Activated CD8-positive, alpha-beta memory T cell treated with anti-CD3 and anti-CD28 coated beads for 4 hours (primary cell): ENCODE data around the gene BCL2A1.
"Not testable (repeated sequence)": the region's sequence is repeated elsewhere in the genome, so short reads cannot be mapped to it uniquely, and the experiment has no call there.

Experiments used
- DNase-seq, 2 donors: peaks; one replicate each; pipeline ENCODE4 v3.0.0-alpha.2; 2020; ENCODE audit warnings: low read depth in 2 of 2

BCL2A1 gene

GRCh38 chr15:79970624-79971434 lies at the start of gene BCL2A1:
Gene BCL2A1, minus strand, starts transcription at chr15:79971196. Its CDS starts 77 bp downstream, at chr15:79971119.
- peak; percentile 33 to 52 for DNase-seq

GRCh38 chr15:80020731-80021130 lies 49.7 kb upstream of the BCL2A1 start:
- DNase-seq = no peak

- DNase-seq = not testable (repeated sequence)
Observed at GRCh38 chr15:80020149-80020548, 49.2 kb upstream of the BCL2A1 start.

DNA sequence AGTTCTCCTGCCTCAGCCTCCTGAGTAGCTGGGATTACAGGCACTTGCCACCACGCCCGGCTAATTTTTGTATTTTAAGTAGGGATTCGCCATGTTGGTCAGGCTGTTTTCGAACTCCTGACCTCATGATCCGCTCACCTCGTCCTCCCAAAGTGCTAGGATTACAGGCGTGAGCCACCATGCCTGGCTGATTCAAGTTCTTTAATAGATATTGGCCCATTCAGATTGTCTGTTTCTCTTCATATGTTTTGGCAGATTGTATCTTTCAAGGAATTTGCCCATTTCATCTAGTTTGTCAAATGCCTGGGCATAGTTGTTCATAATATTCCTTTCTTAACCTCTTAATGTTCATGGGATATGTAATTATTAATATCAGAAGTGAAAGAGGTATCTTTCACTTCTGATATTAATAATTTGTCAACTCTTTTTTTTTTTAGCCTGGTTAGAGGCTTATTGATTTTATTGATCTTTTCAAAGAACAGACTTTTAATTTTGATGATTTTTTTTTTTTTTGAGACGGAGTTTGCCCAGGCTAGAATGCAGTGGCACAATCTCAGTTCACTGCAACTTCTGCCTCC lies 48.3 kb upstream of the BCL2A1 start:
- no peak for DNase-seq

GRCh38 chr15:80017139-80017538 lies 46.1 kb upstream of the BCL2A1 start:
- DNase-seq = not testable (repeated sequence)

DNA sequence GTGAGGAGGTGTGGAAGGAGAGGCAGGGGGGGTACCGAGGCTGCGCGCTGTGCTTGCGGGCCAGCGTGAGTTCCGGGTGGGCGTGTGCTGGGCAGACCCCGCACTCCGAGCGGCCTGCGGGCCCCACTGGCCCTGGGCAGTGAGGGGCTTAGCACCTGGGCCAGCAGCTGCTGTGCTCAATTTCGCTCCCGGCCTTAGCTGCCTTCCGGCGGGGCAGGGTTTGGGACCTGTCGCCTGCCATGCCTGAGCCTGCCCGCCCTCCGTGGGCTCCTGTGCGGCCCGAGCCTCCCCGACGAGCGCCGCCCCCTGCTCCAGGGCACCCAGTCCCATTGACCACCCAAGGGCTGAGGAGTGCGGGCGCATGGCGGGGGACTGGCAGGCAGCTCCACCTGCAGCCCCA lies 45.5 kb upstream of the BCL2A1 start:
- not testable (repeated sequence) for DNase-seq

- no peak for DNase-seq
Observed at GRCh38 chr15:80015156-80015555, 44.2 kb upstream of the BCL2A1 start.

- not testable (repeated sequence) for DNase-seq
Observed at GRCh38 chr15:80014186-80014585, 43.2 kb upstream of the BCL2A1 start.

GRCh38 chr15:80012060-80012726 lies 41.2 kb upstream of the BCL2A1 start:
- no peak for DNase-seq

DNA sequence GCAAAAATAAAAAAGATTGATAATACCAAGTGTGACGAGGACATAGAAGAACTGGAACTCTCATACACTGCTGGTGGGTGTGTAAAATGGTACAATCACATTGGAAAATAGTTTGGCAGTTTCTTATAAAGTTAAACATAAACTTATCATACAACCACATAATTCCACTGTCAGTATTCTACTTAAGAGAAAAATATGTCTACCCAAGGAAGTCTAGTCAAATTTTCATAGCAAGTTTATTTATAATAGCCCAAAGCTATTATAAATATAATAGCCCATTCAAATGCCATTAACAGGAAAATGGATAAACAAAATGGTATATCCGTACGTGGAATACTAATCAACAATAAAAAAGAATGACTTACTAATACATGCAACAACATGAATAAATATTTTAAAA lies 40.6 kb upstream of the BCL2A1 start:
- DNase-seq = no peak

DNA sequence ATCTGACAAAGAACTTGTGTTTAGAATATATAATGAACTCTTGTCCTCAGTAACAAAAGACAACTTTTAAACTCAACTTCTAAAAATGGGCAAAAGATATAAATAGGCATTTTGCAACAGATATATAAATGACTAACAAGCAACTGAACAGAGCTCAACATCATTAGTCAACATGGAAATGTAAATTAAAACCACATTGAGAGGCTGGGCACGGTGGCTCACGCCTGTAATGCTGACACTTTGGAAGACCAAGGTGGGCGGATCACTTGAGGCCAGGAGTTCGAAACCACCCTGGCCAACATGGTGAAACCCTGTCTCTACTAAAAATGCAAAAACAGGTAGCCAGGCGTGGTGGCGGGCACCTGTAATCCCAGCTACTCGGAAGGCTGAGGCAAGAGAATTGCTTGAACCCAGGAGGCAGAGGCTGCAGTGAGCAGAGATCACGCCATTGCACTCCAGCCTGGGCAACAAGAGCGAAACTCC lies 40.1 kb upstream of the BCL2A1 start:
- DNase-seq = not testable (repeated sequence)

GRCh38 chr15:80010131-80010673 lies 39.2 kb upstream of the BCL2A1 start:
- no peak for DNase-seq

GRCh38 chr15:80007532-80007931 lies 36.5 kb upstream of the BCL2A1 start:
- DNase-seq = no peak

GRCh38 chr15:80006946-80007345 lies 36.0 kb upstream of the BCL2A1 start:
- no peak for DNase-seq

DNA sequence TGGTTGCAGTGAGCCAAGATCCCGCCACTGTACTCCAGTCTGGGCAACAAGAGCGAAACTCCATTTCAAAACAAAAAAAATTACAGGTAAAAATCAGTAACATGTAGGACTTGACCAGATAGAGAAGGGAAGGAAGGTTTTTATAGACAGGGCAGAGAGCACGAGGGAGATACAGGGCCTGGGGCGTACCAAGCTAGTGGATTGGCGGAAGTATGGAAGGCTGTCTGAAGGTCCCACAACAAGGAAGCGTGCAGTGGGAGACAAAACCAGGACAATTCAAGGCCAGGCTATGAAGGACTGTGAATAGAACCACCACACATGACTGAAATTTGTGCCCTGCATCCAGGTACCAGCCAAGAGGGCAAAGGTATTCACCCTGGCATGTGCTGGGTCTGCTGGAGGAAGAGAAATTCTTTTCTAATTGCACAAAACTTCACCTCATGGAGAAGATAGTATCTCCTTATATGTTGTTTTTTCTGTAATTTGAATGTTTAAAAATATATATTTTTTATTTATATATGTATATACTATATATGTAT lies 33.0 kb upstream of the BCL2A1 start:
- DNase-seq = no peak

- no peak for DNase-seq
Observed at GRCh38 chr15:80003171-80003570, 32.2 kb upstream of the BCL2A1 start.

DNA sequence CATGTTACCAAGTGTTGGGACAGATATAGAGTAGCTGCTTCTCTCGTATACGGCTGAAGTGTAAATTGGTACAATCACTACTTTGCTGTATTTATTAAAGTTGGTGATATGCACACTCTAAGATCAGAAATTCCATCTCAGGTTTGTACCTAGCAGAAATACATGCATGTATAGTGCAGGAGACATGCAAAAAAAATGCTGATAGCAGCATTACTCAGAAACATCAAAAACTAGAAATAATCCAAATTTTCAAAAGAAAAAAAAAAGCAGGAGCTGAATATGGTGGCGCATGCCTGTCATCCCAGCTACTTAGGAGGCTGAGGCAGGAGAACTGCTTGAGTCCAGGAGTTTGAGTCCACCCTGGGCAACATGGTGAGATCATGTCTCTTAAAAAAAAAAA lies 31.3 kb upstream of the BCL2A1 start:
- DNase-seq = no peak

DNA sequence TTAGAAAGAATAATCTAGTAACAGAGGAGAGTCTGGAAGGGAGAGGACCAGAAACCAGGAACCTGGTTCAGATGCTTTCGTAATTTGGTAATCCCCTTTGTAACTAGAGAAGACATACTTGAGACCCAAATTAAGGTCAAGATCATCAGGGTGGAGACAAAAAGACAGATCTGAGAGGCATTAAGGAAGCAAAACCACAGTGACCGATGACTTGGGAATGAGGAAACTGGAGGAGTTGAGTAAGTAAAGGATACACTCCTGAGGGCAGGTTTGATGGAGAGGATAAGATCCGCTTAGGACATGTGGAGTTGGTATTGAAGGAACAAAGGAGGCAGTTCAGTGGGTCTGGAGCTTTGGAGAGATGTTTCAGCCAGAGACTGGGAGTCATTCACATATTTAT lies 23.6 kb upstream of the BCL2A1 start:
- DNase-seq = no peak

DNA sequence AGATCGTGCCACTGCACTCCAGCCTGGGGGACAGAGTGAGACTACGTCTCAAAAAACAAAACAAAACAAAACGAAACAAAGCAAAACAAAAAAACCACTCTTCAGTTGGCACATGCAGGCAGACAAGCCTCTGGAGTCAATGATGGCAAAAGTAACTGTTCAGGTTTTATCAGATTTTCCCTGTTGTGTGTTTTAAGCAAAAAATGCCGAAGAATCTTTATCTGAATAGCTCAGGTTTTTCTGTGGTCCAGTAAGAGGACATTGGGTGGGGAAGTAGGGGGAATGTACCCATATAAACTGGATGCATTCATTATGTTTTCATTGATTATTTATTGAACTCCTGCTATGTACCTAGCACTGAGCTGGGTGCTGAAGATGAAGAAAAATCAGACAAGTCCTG lies 20.8 kb upstream of the BCL2A1 start:
- DNase-seq = no peak

DNA sequence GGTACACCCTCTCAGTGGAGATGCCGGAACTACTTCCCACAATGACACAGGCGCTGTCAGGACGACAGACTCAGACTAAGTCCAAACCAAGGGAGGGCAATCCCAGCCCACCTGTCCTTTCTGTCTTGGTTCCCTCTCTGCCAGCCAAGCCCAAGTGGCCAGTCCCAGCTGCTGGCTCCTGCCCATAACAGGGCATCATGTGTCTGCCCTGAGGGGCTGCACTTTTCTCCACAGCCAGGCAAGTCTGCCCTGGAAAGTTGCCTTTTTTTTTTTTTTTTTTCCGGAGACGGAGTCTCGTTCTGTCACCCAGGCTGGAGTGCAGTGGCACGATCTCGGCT lies 20.0 kb upstream of the BCL2A1 start:
- DNase-seq = no peak

- DNase-seq = no peak
Observed at GRCh38 chr15:79990280-79990996, 19.4 kb upstream of the BCL2A1 start.

- DNase-seq = no peak
Observed at GRCh38 chr15:79989682-79990081, 18.7 kb upstream of the BCL2A1 start.
